Measurements from ENCODE around the gene GRK6. TPM values are rescaled to one million over a fixed set of nuclear protein-coding genes. Genes with fewer than 3 reads are reported as not detected.
"Not testable (repeated sequence)": the region's sequence is repeated elsewhere in the genome, so short reads cannot be mapped to it uniquely, and the experiment has no call there.

GRK6 gene
- total RNA-seq, 1 donor = 24.2 TPM

GRCh38 chr5:177414481-177414880 lies 12.0 kb upstream of the GRK6 start:
- DNase-seq (ENCODE audit: low read depth) = no peak
- no peak for TF ChIP-seq CTCF (IDR thresholded peaks at IDR 0.05; ENCODE audit: insufficient read depth, low read depth, low read length)

GRCh38 chr5:177417081-177417480 lies 9.4 kb upstream of the GRK6 start:
- not testable (repeated sequence) for H3K4me3 ChIP-seq (ENCODE audit: low read depth, low read length)

More at GRCh38 chr5:177414481-177414880, 12.0 kb upstream of the GRK6 start:
- H3K4me3 ChIP-seq (ENCODE audit: low read depth, low read length) = no peak overlapping the region

GRCh38 chr5:177419046-177419445 lies 7.4 kb upstream of the GRK6 start:
- TF ChIP-seq CTCF (IDR thresholded peaks at IDR 0.05; ENCODE audit: insufficient read depth, low read depth, low read length) = no peak
- no peak overlapping the region for H3K4me3 ChIP-seq (ENCODE audit: low read depth, low read length)
- DNase-seq (ENCODE audit: low read depth) = peak; percentile 82

More at GRCh38 chr5:177417081-177417480, 9.4 kb upstream of the GRK6 start:
- DNase-seq (ENCODE audit: low read depth) = not testable (repeated sequence)

- not testable (repeated sequence) for DNase-seq (ENCODE audit: low read depth); H3K4me3 ChIP-seq (ENCODE audit: low read depth, low read length)
Observed at GRCh38 chr5:177420472-177420871, 6.0 kb upstream of the GRK6 start.

- no peak for TF ChIP-seq CTCF (IDR thresholded peaks at IDR 0.05; ENCODE audit: insufficient read depth, low read depth, low read length)
- no peak overlapping the region for H3K4me3 ChIP-seq (ENCODE audit: low read depth, low read length)
- no peak for DNase-seq (ENCODE audit: low read depth)
Observed at GRCh38 chr5:177421062-177421798, 5.2 kb upstream of the GRK6 start.

- no peak for DNase-seq (ENCODE audit: low read depth)
- H3K4me3 ChIP-seq (ENCODE audit: low read depth, low read length) = no peak overlapping the region
- TF ChIP-seq CTCF (IDR thresholded peaks at IDR 0.05; ENCODE audit: insufficient read depth, low read depth, low read length) = no peak
Observed at GRCh38 chr5:177423671-177424070, 2.8 kb upstream of the GRK6 start.

- H3K4me3 ChIP-seq (ENCODE audit: low read depth, low read length) = peak overlapping the region; percentile 72
- TF ChIP-seq CTCF (IDR thresholded peaks at IDR 0.05; ENCODE audit: insufficient read depth, low read depth, low read length) = no peak
- DNase-seq (ENCODE audit: low read depth) = no peak
Observed at GRCh38 chr5:177425196-177425800, 1.2 kb upstream of the GRK6 start.

Measured in fibroblast of villous mesenchyme (primary cell).